Endothelial cell (in vitro differentiated cells): Measurements from ENCODE around the gene HAUS6. TPM values are rescaled to one million over a fixed set of nuclear protein-coding genes. Genes with fewer than 3 reads are reported as not detected.

Experiments used
- DNase-seq: peaks from one replicate; pipeline ENCODE4 v3.0.0; 2021; ENCODE audit warnings: low spot score
- H3K27ac Mint-ChIP-seq: one replicate; pipeline ENCODE4 v1.8.0; 2021; ENCODE audit warnings: mixed read lengths, inconsistent platforms; ENCODE audit not compliant: unreplicated experiment
- H3K27me3 Mint-ChIP-seq: one replicate; pipeline ENCODE4 v1.8.0; 2021; ENCODE audit warnings: mild to moderate bottlenecking, moderate library complexity, mixed read lengths, inconsistent platforms; ENCODE audit not compliant: unreplicated experiment
- H3K36me3 Mint-ChIP-seq: one replicate; pipeline ENCODE4 v1.8.0; 2021; ENCODE audit warnings: mild to moderate bottlenecking, low read depth, mixed read lengths, inconsistent platforms; ENCODE audit not compliant: unreplicated experiment
- H3K4me1 Mint-ChIP-seq: one replicate; pipeline ENCODE4 v1.8.0; 2021; ENCODE audit warnings: mild to moderate bottlenecking, mixed read lengths, inconsistent platforms; ENCODE audit not compliant: unreplicated experiment
- H3K4me3 Mint-ChIP-seq: one replicate; pipeline ENCODE4 v1.8.0; 2021; ENCODE audit warnings: mild to moderate bottlenecking, mixed read lengths, inconsistent platforms; ENCODE audit not compliant: unreplicated experiment
- H3K9me3 Mint-ChIP-seq: one replicate; pipeline ENCODE4 v1.8.0; 2021; ENCODE audit warnings: mixed read lengths, inconsistent platforms; ENCODE audit not compliant: unreplicated experiment
- CTCF ChIP-seq: fragments of 200-600 bp; sonication (generic); IDR thresholded peaks from one replicate; pipeline ENCODE4 v1.5.0; 2021; ENCODE audit warnings: antibody characterized with exemption; ENCODE audit not compliant: unreplicated experiment
- total RNA-seq: library from RNA; stranded (reverse); fragmentation: NEBNext Ultra II Directional; extraction: Animal tissue kit (Norgen Biotek cat#: 25700); gene quantifications from one replicate; pipeline ENCODE4 v1.2.1, GENCODE V29; 2021; ENCODE audit not compliant: unreplicated experiment

The HAUS6 gene
- total RNA-seq, 1 donor from 2014 or later, result 19.0 TPM

GRCh38 chr9:19085295-19085694 lies 17.4 kb downstream of the HAUS6 start:
- H3K4me3 Mint-ChIP-seq, result no peak overlapping the region
- H3K4me1 Mint-ChIP-seq, result no peaks in the 10 kb centered on the region
- peak; percentile 36 for TF ChIP-seq CTCF
- DNase-seq, result no peak
- H3K27me3 Mint-ChIP-seq, result no peaks in the 10 kb centered on the region
- H3K9me3 Mint-ChIP-seq, result no peaks in the 10 kb centered on the region
- peaks cover 4% of the 10 kb centered on the region for H3K36me3 Mint-ChIP-seq
- no peak overlapping the region for H3K27ac Mint-ChIP-seq

GRCh38 chr9:19074836-19075235 lies 27.9 kb downstream of the HAUS6 start:
- H3K4me1 Mint-ChIP-seq, result peaks cover 18% of the 10 kb centered on the region
- no peaks in the 10 kb centered on the region for H3K9me3 Mint-ChIP-seq
- H3K4me3 Mint-ChIP-seq, result no peak overlapping the region
- no peak for TF ChIP-seq CTCF
- DNase-seq, result no peak
- peaks cover 27% of the 10 kb centered on the region for H3K36me3 Mint-ChIP-seq
- H3K27me3 Mint-ChIP-seq, result no peaks in the 10 kb centered on the region
- H3K27ac Mint-ChIP-seq, result peak overlapping the region; percentile 83

GRCh38 chr9:19074229-19074628 lies 28.5 kb downstream of the HAUS6 start:
- no peaks in the 10 kb centered on the region for H3K27me3 Mint-ChIP-seq
- no peak overlapping the region for H3K4me3 Mint-ChIP-seq
- peak overlapping the region; percentile 83 for H3K27ac Mint-ChIP-seq
- H3K4me1 Mint-ChIP-seq, result peaks cover 18% of the 10 kb centered on the region
- TF ChIP-seq CTCF, result no peak
- H3K9me3 Mint-ChIP-seq, result no peaks in the 10 kb centered on the region
- H3K36me3 Mint-ChIP-seq, result peaks cover 28% of the 10 kb centered on the region
- no peak for DNase-seq

GRCh38 chr9:19057033-19057432 lies 45.7 kb downstream of the HAUS6 start:
- Mint-ChIP-seq H3K36me3 (peaks cover 16% of the 10 kb centered on the region), H3K27ac (no peak overlapping the region), H3K4me3 (no peak overlapping the region)

More at GRCh38 chr9:19057033-19057432, 45.7 kb downstream of the HAUS6 start:
- DNase-seq, result no peak
- TF ChIP-seq CTCF, result no peak
- Mint-ChIP-seq H3K9me3 (no peaks in the 10 kb centered on the region), H3K27me3 (no peaks in the 10 kb centered on the region), H3K4me1 (peaks cover 14% of the 10 kb centered on the region)
